ACC112 (cell line): ENCODE measurements around the gene ZNF407.
"Not testable (repeated sequence)": the region's sequence is repeated elsewhere in the genome, so short reads cannot be mapped to it uniquely, and the experiment has no call there.

Experiments used
- H2AFZ ChIP-seq: fragments of 200-600 bp; sonication (generic); one replicate; pipeline ENCODE4 v1.6.0; 2017; ENCODE audit warnings: antibody characterized with exemption, low read length; ENCODE audit not compliant: unreplicated experiment
- H3K27ac ChIP-seq: fragments of 200-600 bp; sonication (generic); 2 replicates; pipeline ENCODE4 v1.5.1; 2014; ENCODE audit warnings: low read depth, mild to moderate bottlenecking, antibody characterized with exemption, low read length, moderate library complexity
- H3K27me3 ChIP-seq: fragments of 200-600 bp; sonication (generic); 2 replicates; pipeline ENCODE4 v1.6.1; 2014; ENCODE audit warnings: mild to moderate bottlenecking, antibody characterized with exemption, low read length, moderate library complexity, mixed read lengths; ENCODE audit not compliant: insufficient read depth
- H3K36me3 ChIP-seq: fragments of 200-600 bp; sonication (generic); 2 replicates; pipeline ENCODE4 v1.6.1; 2016; ENCODE audit warnings: mild to moderate bottlenecking, antibody characterized with exemption, low read length, moderate library complexity, mixed read lengths; ENCODE audit not compliant: insufficient read depth
- H3K4me1 ChIP-seq: fragments of 200-600 bp; sonication (generic); one replicate; pipeline ENCODE4 v1.6.1; 2016; ENCODE audit warnings: low read length, mixed read lengths; ENCODE audit not compliant: insufficient read depth, unreplicated experiment, control insufficient read depth
- H3K4me3 ChIP-seq: fragments of 200-600 bp; sonication (generic); 2 replicates; pipeline ENCODE4 v1.5.1; 2014; ENCODE audit warnings: mild to moderate bottlenecking, low read depth, low read length
- H3K79me2 ChIP-seq: fragments of 200-600 bp; sonication (generic); one replicate; pipeline ENCODE4 v1.6.0; 2016; ENCODE audit warnings: low read length; ENCODE audit not compliant: control insufficient read depth, unreplicated experiment, insufficient read depth

ZNF407 gene

GRCh38 chr18:74963820-74964446, 366.3 kb downstream of the ZNF407 start:
- H3K79me2 ChIP-seq = no peaks in the 10 kb centered on the region
- H2AFZ ChIP-seq = no peak overlapping the region

DNA sequence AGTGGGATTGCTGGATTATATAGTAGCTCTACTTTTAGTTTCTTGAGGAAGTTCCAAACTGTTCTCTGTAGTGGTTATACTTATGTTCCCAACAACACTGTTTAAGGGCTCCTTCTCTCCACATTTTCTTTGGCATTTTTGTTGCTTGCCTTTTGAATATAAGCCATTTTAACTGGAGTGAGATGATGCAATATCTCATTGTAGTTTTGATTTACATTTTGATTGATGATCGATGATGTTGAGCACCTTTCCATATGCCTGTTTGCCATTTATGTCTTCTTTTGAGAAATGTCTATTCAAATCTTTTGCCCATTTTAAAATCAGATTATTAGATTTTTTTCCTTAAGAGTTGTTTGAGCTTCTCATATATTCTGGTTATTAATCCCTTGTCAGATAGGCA, 368.0 kb downstream of the ZNF407 start:
- Histone ChIP-seq H3K4me1 (peaks cover 3% of the 10 kb centered on the region), H3K79me2 (no peaks in the 10 kb centered on the region), H3K27ac (no peak overlapping the region), H3K4me3 (no peak overlapping the region), H3K36me3 (no peaks in the 10 kb centered on the region), H3K27me3 (no peaks in the 10 kb centered on the region), H2AFZ (no peak overlapping the region)

More at GRCh38 chr18:74963820-74964446, 366.3 kb downstream of the ZNF407 start:
- H3K4me1 ChIP-seq = peaks cover 3% of the 10 kb centered on the region
- H3K36me3 ChIP-seq = no peaks in the 10 kb centered on the region
- H3K27ac ChIP-seq = no peak overlapping the region
- no peaks in the 10 kb centered on the region for H3K27me3 ChIP-seq
- no peak overlapping the region for H3K4me3 ChIP-seq

- H3K27ac ChIP-seq = no peak overlapping the region
- H3K4me1 ChIP-seq = peaks cover 3% of the 10 kb centered on the region
- no peaks in the 10 kb centered on the region for H3K36me3 ChIP-seq
- no peak overlapping the region for H2AFZ ChIP-seq
- H3K4me3 ChIP-seq = no peak overlapping the region
- H3K27me3 ChIP-seq = no peaks in the 10 kb centered on the region
- H3K79me2 ChIP-seq = no peaks in the 10 kb centered on the region
Measured at GRCh38 chr18:74967438-74967837, 369.8 kb downstream of the ZNF407 start.

GRCh38 chr18:74967979-74968378, 370.3 kb downstream of the ZNF407 start:
- Histone ChIP-seq H3K79me2 (no peaks in the 10 kb centered on the region), H2AFZ (no peak overlapping the region), H3K4me3 (no peak overlapping the region), H3K36me3 (no peaks in the 10 kb centered on the region), H3K4me1 (peaks cover 3% of the 10 kb centered on the region), H3K27me3 (no peaks in the 10 kb centered on the region), H3K27ac (no peak overlapping the region)

- not testable (repeated sequence) for H3K27me3 ChIP-seq, H2AFZ ChIP-seq, H3K36me3 ChIP-seq, H3K4me1 ChIP-seq, H3K79me2 ChIP-seq, H3K27ac ChIP-seq, H3K4me3 ChIP-seq
Measured at GRCh38 chr18:74971358-74971757, 373.7 kb downstream of the ZNF407 start.

DNA sequence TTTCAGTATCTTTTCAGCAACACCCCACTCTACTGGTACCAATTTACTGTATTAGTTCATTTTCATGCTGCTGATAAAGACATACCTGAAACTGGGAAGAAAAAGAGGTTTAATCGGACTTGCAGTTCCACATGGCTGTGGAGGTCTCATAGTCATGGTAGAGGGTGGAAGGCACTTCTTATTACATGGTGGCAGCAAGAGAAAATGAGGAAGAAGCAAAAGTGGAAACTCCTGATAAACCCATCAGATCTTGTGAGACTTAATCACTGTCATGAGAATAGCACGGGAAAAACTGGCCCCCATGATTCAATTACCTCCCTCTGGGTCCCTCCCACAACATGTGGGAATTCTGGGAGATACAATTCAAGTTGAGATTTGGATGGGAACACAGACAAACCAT, 374.1 kb downstream of the ZNF407 start:
- H3K27ac ChIP-seq, H3K36me3 ChIP-seq, H3K4me3 ChIP-seq: not testable (repeated sequence)

DNA sequence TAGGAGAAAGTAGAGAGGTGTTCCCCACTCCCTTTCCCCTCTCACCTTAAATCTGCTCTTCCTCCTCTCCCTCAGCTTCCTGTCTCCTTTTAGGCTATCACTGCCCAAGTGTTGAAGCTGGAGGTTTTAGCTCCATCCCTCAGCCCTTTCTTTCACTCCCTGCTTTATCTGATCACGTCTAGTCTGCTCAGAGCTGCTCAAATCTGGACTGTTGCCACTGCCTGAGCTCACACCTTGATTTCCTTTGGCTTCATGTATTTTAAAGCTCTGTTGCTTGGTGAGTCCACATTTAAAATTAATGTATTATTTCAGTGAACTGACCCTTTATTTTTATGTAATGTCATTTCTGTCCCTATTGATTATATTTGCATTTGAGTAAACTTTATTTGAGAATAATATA, 374.7 kb downstream of the ZNF407 start:
- Histone ChIP-seq H3K27ac (no peak overlapping the region), H3K4me3 (no peak overlapping the region), H3K36me3 (no peaks in the 10 kb centered on the region), H3K79me2 (no peaks in the 10 kb centered on the region), H3K27me3 (no peaks in the 10 kb centered on the region), H2AFZ (no peak overlapping the region), H3K4me1 (no peaks in the 10 kb centered on the region)

More for the DNA sequence above, 374.1 kb downstream of the ZNF407 start:
- H3K79me2 ChIP-seq, H3K4me1 ChIP-seq, H2AFZ ChIP-seq, H3K27me3 ChIP-seq: not testable (repeated sequence)

DNA sequence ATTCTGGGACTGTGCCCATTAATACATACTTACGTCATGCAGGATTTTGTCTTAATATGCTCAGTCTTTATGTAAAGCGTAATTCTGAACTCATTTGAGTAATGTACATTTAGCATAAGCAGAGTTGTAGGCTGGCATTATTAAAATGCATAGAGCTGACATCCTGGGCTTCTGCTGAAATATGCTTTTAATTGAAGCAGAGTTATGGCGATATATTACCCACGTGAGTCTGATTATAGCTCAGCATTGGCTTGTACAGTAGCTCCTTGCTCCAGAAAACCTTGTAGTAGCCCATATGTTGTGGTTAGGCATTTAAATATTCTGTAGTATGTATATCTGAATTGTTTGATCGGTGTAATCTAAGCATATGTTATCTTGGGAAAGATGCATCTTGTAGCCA, 377.3 kb downstream of the ZNF407 start:
- no peak overlapping the region for H2AFZ ChIP-seq
- H3K27ac ChIP-seq = no peak overlapping the region

GRCh38 chr18:74976331-74976909, 378.8 kb downstream of the ZNF407 start:
- Histone ChIP-seq H2AFZ (no peak overlapping the region), H3K4me3 (no peak overlapping the region), H3K27me3 (no peaks in the 10 kb centered on the region), H3K4me1 (no peaks in the 10 kb centered on the region), H3K27ac (no peak overlapping the region), H3K79me2 (no peaks in the 10 kb centered on the region), H3K36me3 (no peaks in the 10 kb centered on the region)

More for the DNA sequence above, 377.3 kb downstream of the ZNF407 start:
- H3K79me2 ChIP-seq = no peaks in the 10 kb centered on the region
- H3K27me3 ChIP-seq = no peaks in the 10 kb centered on the region
- no peaks in the 10 kb centered on the region for H3K4me1 ChIP-seq
- no peaks in the 10 kb centered on the region for H3K36me3 ChIP-seq
- no peak overlapping the region for H3K4me3 ChIP-seq

GRCh38 chr18:74977041-74977440, 379.4 kb downstream of the ZNF407 start:
- no peak overlapping the region for H2AFZ ChIP-seq
- H3K4me3 ChIP-seq = no peak overlapping the region
- no peaks in the 10 kb centered on the region for H3K4me1 ChIP-seq
- H3K27ac ChIP-seq = no peak overlapping the region
- H3K36me3 ChIP-seq = no peaks in the 10 kb centered on the region
- no peaks in the 10 kb centered on the region for H3K79me2 ChIP-seq
- no peaks in the 10 kb centered on the region for H3K27me3 ChIP-seq

GRCh38 chr18:74980669-74981068, 383.0 kb downstream of the ZNF407 start:
- H3K4me3 ChIP-seq = no peak overlapping the region
- no peaks in the 10 kb centered on the region for H3K27me3 ChIP-seq
- H3K4me1 ChIP-seq = no peaks in the 10 kb centered on the region
- H3K79me2 ChIP-seq = no peaks in the 10 kb centered on the region
- H2AFZ ChIP-seq = no peak overlapping the region
- no peak overlapping the region for H3K27ac ChIP-seq
- H3K36me3 ChIP-seq = no peaks in the 10 kb centered on the region
